Left ventricle myocardium inferior (tissue), 1 donor: Measurements from ENCODE around the gene RPS25. TPM values are rescaled to one million over a fixed set of nuclear protein-coding genes. Genes with fewer than 3 reads are reported as not detected.
"Not testable (repeated sequence)": the region's sequence is repeated elsewhere in the genome, so short reads cannot be mapped to it uniquely, and the experiment has no call there.

ENCODE experiments used
- DNase-seq: peaks from one replicate; pipeline ENCODE4 v3.0.0-alpha.2; 2020
- H3K27ac ChIP-seq: fragments of 200-600 bp; replicated peaks from 2 replicates; pipeline ENCODE4 v1.8.0; 2021
- H3K27me3 ChIP-seq: fragments of 200-600 bp; 2 replicates; pipeline ENCODE4 v1.8.0; 2021; ENCODE audit warnings: low read depth
- H3K36me3 ChIP-seq: fragments of 200-600 bp; 2 replicates; pipeline ENCODE4 v1.8.0; 2021
- H3K4me1 ChIP-seq: fragments of 200-600 bp; 2 replicates; pipeline ENCODE4 v1.8.0; 2021
- H3K4me3 ChIP-seq: fragments of 200-600 bp; 2 replicates; pipeline ENCODE4 v1.8.0; 2021; ENCODE audit warnings: mild to moderate bottlenecking, moderate library complexity
- H3K9me3 ChIP-seq: fragments of 200-600 bp; replicated peaks from 2 replicates; pipeline ENCODE4 v1.8.0; 2021
- CTCF ChIP-seq: fragments of 200-600 bp; IDR thresholded peaks from 2 replicates; pipeline ENCODE4 v1.8.0; 2021; ENCODE audit warnings: antibody characterized with exemption, mild to moderate bottlenecking, borderline replicate concordance
- intact Hi-C: fragments of 100-400 bp; cut with micrococcal nuclease; formaldehyde crosslinking; loops from one replicate; pipeline ENCODE4 v1.11.0; 2022
- microRNA-seq: library from miRNA; unstranded; fragments of <30 nt; microRNA quantifications from one replicate; pipeline ENCODE4 v1.2.0, GENCODE V29; 2020
- total RNA-seq: library from RNA; stranded (reverse); fragmentation: NEBNext Ultra II Directional; extraction: Animal tissue kit (Norgen Biotek cat#: 25700); gene quantifications from one replicate; pipeline ENCODE4 v1.2.1, GENCODE V29; 2021
- donor health status: DM: no; HTN: yes; CAD: no; lungs with severe emphysema.

RPS25 gene
- total RNA-seq, 1 donor from 2014 or later: 767 TPM

- H3K27me3 ChIP-seq: no peaks in the 10 kb centered on the region
- DNase-seq: no peak
- no peaks in the 10 kb centered on the region for H3K36me3 ChIP-seq
- no peaks in the 10 kb centered on the region for H3K9me3 ChIP-seq
- H3K4me3 ChIP-seq: no peak overlapping the region
- H3K27ac ChIP-seq: no peak overlapping the region
- H3K4me1 ChIP-seq: peaks cover 8% of the 10 kb centered on the region
- no peak for TF ChIP-seq CTCF
- intact Hi-C loops: no loop called here
These were observed 38.7 kb downstream of the RPS25 start for GRCh38 chr11:118979434-118979833.

DNA sequence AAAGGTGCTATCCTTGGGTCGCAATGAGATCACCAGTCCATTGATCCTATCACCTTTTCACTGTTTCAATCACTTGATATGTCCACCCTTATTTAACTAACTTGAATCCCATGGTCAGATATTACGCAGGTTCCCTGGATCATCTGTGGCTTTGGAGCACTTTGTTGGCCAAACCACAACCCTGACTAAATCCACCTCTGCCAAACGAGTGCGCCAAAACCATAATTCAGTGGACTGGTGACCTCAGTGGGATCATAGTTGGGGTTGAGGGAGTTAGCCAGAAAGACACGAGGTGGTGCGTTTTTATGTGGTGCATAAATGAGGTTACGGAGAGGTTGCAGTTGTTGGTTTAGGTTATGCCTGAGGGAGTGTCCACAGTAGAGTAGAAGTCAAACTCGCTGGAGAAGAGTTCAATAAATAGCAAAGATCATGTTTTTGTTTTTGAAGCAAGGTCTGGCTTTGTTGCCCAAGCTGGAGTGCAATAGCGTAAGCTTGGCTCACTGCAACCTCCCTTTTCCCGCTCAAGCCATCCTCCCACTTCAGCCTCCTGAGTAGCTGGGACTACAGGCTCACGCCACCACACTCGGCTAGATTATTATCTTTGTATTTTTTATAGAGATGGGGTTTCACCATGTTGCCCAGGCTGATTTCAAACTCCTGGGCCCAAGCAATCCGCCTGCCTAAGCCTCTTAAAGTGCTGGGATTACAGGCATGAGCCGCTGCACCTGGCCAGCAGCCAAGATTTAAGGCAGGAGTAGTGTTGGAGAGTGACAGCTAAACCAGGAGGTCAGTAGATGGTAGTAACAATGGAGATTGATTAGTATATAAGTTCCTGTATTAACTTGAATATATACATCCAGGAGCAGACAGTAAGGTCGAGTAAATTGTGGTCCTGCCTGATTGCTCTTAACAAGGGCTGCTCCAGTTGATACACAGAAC is 42.1 kb downstream of the RPS25 start:
- intact Hi-C loops: no loop called here
- no peak for TF ChIP-seq CTCF

DNA sequence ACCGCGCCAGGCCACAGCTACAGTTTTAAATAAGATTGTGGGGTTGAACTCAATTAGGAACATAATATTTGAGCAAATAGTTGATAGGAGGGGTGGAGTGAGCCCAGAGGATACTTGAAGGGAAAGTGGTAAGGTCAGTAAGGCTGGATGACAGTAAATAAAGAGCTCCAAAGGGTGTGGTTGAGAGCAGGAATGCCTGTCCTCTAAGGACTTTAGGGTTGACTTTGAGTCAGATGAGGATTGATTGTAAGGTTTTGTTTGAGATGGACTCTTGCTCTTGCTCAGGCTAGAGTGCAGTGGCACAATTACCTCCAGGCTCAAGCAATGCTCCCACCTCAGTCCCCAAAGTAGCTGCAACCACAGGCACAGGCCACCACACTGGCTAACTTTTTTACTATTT is 44.2 kb downstream of the RPS25 start:
- intact Hi-C loops: no loop called here
- H3K27me3 ChIP-seq: peaks cover 38% of the 10 kb centered on the region
- H3K4me3 ChIP-seq: no peak overlapping the region
- no peak for TF ChIP-seq CTCF
- H3K9me3 ChIP-seq: no peaks in the 10 kb centered on the region
- DNase-seq: no peak
- H3K36me3 ChIP-seq: no peaks in the 10 kb centered on the region
- H3K4me1 ChIP-seq: no peaks in the 10 kb centered on the region
- no peak overlapping the region for H3K27ac ChIP-seq

More for the DNA sequence above, 42.1 kb downstream of the RPS25 start:
- Histone ChIP-seq H3K27ac (no peak overlapping the region), H3K4me1 (peaks cover 8% of the 10 kb centered on the region), H3K36me3 (no peaks in the 10 kb centered on the region), H3K4me3 (no peak overlapping the region), H3K9me3 (no peaks in the 10 kb centered on the region), H3K27me3 (peaks cover 25% of the 10 kb centered on the region)
- no peak for DNase-seq

DNA sequence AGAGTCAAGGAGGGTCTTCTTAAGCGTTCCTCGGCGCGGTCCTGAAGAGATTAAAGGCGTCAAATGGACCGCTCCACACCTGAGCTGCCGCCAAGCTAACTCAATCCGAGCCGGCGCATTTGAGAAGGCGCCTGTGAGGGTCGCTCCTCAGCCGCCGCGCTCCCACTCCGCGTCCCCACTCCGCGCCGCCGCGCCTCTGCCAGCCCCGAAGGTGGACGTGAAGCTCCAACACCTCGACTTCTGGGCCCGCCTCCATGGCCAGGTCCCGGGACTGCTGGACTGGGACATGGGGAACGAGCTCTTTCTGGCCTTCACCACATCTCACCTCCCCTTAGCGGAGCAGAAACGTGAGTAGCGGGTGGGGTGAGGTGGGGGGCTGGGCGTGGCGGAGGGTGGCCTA is 46.5 kb downstream of the RPS25 start, which contains the start of gene FOXR1:
Gene FOXR1 (plus strand): TSS at position 116 of the 400 bp plus-strand sequence. CDS start 171 bp downstream, at position 287.
- TF ChIP-seq CTCF: no peak
- no peak within 1 kb of the TSS for H3K4me3 ChIP-seq
- H3K36me3 ChIP-seq: no peaks in the 10 kb centered on the region
- intact Hi-C loops: no loop called here
- H3K9me3 ChIP-seq: no peaks in the 10 kb centered on the region
- peaks cover 38% of the 10 kb centered on the region for H3K27me3 ChIP-seq
- no peak within 1 kb of the TSS for H3K27ac ChIP-seq
- DNase-seq: no peak
- H3K4me1 ChIP-seq: no peaks in the 10 kb centered on the region

DNA sequence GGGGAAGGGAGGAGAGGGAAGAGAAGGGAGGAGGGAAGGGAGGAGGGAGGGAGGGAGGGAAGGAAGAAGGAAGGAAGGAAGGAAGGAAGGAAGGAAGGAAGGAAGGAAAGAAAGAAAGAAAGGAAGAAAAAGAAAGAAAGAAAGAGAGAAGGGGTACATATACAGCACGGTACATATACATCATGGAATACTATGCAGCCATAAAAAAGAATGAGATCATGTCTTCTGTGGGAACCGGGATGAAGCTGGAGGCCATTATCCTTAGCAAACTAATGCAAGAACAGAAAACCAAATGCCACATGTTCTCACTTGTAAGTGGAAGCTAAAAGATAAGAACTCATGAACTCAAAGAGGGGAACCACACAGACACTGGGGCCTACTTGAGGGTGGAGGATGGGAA is 48.6 kb downstream of the RPS25 start:
- DNase-seq, H3K9me3 ChIP-seq, H3K36me3 ChIP-seq, H3K4me1 ChIP-seq, H3K27ac ChIP-seq, H3K4me3 ChIP-seq: not testable (repeated sequence)
- intact Hi-C loops: loop anchor here (10.0 kb wide), 1 partner anchor 275 kb away; no protein-coding TSS in a partner anchor
- H3K27me3 ChIP-seq: peaks cover 38% of the 10 kb centered on the region

Small RNA genes lying within 50 kb of the gene (microRNA-seq; reads per million reads assigned to microRNA genes)
- gene MIR3656: not detected

Other genes starting within 250 kb of the RPS25 start
- gene DDX6, start 227.2 kb downstream of the RPS25 start, total RNA-seq: 134 TPM
- not detected for gene CXCR5, start 134.5 kb downstream of the RPS25 start, total RNA-seq
- gene BCL9L, start 92.4 kb downstream of the RPS25 start, total RNA-seq: 43.8 TPM
- gene UPK2, start 62.0 kb downstream of the RPS25 start, total RNA-seq: not detected
- not detected for gene FOXR1, start 46.6 kb downstream of the RPS25 start, total RNA-seq
- 9.7 TPM for gene CENATAC, start 20.2 kb downstream of the RPS25 start, total RNA-seq
- gene TRAPPC4, start 423 bp upstream of the RPS25 start, total RNA-seq: 32.7 TPM
- 5.4 TPM for gene SLC37A4, start 12.5 kb upstream of the RPS25 start, total RNA-seq
- 71.8 TPM for gene HYOU1, start 38.9 kb upstream of the RPS25 start, total RNA-seq
- 22.0 TPM for gene VPS11, start 49.5 kb upstream of the RPS25 start, total RNA-seq
- 25.2 TPM for gene HMBS, start 66.5 kb upstream of the RPS25 start, total RNA-seq
- gene DPAGT1, start 83.5 kb upstream of the RPS25 start, total RNA-seq: 15.4 TPM
- gene C2CD2L, start 89.0 kb upstream of the RPS25 start, total RNA-seq: 10.8 TPM
- 13.9 TPM for gene HINFP, start 103.2 kb upstream of the RPS25 start, total RNA-seq
- gene ABCG4, start 130.7 kb upstream of the RPS25 start, total RNA-seq: 1.8 TPM
- gene NLRX1, start 150.4 kb upstream of the RPS25 start, total RNA-seq: 32.2 TPM
- not detected for gene NHERF4, start 167.1 kb upstream of the RPS25 start, total RNA-seq
- gene CBL, start 188.0 kb upstream of the RPS25 start, total RNA-seq: 7.0 TPM